Measurements from ENCODE around the gene BEND7.
"Not testable (repeated sequence)": the region's sequence is repeated elsewhere in the genome, so short reads cannot be mapped to it uniquely, and the experiment has no call there.

The BEND7 gene

DNA sequence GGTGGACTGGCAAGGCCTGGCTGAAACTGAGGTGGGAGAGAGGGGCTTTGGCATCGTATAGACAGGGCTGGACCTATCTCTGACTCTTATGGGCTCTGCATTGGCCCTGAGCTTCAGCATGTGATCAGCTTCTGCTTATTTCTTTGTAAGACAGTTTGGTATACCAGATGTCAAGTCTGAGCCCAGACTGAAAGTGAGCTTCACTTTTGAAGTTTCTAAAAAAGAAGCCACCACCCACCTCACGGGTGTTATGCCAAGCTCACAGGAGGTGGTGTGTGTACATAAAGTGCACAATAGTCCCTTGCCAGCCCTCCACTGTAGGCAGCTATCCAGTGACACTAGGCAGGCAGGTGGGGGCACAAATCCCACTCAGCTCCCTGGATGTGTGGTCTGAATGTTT lies 112.1 kb downstream of the BEND7 start:
- DNase-seq = no peak

DNA sequence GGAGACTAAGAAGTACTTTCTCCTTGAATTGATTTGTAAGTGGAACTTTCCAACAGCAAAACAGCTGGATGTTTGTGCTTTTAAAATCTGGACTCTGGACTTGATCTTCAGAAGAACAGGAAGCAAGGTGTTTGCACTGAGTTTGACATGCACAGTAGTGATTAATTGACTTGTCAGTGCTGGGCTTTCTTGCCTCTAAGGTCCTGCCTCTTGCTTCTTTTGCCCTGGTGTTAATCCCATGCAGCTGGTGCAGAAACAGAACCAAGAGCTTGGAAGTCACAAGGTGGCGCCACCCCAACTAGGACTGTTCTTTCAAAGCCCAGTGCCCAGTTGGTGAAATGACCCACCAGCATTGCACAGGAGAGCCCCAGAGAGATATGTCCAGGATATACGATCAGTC lies 114.0 kb downstream of the BEND7 start:
- DNase-seq = no peak

DNA sequence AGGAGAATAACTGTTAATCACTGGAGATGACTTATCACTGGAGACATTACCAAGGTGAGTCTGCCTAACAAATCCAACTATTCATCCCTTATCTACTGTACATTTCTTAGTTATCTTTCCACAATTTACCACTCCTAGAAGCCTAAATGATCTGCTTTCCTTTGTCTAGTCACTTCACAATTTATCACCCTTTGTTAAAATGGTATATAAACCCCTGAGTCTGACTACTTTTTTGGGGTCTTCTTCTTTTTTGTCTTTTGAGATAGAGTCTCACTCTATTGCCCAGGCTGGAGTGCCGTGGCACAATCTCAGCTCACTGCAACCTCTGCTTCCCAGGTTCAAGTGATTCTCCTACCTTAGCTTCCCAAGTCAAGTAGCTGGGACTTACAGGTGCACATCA lies 114.7 kb downstream of the BEND7 start:
- no peak for DNase-seq

DNA sequence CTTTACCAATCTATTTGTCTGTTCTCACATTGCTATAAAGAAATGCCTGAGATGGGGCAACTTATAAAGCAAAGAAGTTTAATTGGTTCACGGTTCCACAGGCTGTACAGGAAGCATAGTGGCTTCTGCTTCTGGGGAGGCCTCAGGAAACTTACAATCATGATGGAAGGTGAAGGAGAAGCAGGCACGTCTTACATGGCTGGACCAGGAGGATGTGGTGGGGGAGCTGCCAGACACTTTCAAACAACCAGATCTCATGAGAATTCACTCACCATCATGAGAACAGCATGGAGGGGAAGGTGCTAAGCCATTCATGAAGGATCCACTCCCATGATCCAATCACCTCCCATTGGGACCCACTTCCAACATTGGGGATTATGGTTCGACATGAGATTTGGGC lies 115.9 kb downstream of the BEND7 start:
- DNase-seq = no peak

DNA sequence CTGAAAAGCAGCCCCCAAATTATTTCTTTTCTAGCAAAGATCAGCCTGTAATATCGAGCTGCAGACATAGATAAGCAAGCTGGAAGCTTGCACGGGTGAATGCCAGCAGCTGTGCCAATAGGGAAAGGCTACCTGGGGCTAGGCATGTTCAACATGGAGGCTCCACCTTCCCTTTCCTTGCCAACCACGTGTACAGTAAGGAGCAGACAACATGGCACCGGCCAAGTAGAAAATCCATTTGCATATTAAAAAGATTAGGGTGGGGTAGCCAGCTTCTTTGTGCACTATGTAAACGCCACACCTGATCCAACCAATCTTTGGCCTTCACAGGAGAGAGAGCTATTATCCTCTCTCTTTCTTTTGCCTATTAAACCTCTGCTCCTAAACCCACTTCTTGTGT lies 124.0 kb downstream of the BEND7 start:
- DNase-seq = no peak

DNA sequence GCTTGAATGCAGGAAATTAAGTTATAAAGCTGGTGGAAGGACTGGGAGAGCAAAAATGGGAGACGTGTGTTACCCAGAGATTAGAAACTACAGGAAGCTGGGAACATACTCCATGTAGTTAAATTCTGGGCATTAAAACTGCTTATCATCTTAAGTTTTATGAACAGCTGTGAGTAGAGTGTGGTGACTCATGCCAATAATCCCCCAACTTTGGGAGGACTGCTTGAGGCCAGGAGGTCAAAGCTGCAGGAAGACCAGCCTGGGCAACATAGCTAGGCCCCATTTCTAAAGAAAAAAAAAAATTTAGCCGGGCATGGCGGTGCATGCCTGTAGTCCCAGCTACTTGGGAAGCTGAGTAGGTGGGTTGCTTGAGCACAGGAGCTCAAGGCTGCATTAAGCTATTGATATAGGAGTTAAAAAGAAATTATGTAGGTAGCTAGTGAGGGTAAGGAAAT lies 124.5 kb downstream of the BEND7 start:
- no peak for DNase-seq

DNA sequence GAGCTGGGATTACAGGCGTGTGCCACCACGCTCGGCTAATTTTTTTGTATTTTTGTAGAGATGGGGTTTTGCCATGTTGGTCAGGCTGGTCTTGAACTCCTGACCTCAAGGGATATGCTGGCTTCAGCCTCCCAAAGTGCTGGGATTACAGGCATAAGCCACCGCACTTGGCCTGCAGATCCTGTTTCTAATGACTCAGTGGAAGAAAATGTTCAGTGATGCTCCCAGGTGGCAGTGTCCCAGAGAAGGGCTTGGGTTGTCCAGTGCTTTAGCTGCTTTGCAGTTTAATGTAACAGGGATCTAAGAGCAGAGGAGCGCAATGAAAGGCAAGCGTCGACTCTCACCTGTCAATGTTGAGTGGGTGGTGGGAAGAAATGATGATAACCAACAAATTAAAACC lies 125.4 kb downstream of the BEND7 start:
- not testable (repeated sequence) for DNase-seq

DNA sequence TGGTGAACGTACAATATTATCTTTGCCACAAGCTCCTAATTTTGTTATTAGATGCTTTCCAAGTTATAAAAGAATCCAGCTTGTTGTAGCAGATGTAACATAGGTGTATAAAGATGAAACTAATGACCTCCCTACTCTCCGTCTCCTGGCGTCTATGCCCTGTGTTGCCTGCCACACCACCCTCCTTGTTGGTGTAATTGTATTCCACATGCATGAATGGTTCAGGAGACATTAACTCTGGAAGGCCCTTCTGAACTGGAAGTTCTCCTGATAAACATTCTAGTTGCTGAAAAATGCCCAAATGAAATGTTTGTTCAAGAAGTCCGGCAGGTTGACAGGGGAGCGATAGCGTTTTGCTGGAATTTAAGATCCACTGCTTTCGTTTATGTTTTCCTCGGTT lies 126.8 kb downstream of the BEND7 start:
- DNase-seq = no peak

DNA sequence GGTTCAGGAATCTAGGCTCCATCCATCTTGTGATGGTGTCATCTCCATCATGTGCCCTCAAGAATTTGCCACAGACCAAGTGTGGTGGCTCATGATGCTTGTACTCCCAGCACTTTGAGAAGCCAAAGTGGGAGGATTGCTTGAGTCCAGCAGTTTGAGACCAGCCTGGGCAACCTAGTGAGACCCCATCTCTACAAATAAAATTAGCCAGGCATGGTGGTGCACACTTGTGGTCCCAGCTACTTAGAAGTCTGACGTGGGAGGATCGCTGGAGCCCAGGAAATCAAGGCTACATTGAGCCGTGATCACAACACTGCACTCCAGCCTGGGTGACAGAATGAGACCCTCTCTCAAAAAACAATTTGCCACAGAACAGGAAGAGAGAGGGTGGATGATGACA lies 127.7 kb downstream of the BEND7 start:
- no peak for DNase-seq

DNA sequence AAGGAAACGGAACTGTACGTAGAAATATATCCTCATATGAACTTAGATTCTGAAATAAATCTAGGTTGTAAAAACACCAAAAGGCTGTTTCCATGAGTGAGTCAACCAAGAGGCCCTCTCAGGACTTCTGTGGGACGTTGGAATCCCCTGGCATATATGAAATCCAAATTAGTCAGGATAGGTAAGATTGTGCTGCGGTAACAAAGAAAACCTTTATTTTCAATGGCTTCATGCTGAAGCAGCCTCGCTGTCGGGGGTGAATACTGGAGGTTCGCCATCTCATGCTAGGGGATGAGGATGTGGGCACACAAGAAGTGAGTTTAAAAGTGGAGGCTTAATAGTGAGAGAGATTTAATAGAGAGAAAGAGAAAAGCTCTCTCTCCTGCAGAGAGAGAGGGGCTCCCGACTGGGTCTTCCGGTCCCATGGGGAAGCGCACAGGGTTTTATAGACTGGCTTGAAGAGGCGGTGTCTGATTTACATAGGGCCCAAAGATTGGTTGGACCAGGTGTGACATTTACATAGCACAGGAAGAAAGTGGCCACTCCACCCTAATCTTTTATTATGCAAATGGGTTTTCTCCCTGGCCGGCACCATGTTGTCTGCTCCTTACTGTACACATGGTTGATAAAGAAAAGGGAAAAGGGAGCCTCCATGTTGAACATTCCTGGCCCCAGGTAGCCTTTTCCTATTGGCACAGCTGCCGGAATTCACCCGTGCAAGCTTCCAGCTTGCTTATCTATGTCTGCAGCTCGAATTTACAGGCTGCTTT lies 128.4 kb downstream of the BEND7 start:
- DNase-seq = no peak

DNA sequence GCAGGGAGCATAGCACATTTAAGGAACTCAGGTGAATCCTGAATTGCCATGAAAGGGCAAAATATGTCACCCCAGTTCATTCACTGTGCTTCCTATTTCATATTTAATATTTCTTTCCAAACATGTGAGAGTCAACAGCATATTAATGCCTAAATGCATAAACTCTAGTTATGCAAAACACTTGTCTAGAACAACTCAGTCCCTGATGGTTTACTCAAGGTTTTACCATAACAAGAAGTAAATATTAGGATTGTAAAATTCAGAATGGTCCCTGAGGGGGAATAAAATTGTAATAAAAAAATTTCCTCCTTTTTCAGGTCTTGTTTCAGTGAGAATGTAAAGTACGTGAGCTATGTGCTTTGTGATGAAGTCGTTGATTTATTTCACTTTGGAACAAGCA lies 129.1 kb downstream of the BEND7 start:
- no peak for DNase-seq

DNA sequence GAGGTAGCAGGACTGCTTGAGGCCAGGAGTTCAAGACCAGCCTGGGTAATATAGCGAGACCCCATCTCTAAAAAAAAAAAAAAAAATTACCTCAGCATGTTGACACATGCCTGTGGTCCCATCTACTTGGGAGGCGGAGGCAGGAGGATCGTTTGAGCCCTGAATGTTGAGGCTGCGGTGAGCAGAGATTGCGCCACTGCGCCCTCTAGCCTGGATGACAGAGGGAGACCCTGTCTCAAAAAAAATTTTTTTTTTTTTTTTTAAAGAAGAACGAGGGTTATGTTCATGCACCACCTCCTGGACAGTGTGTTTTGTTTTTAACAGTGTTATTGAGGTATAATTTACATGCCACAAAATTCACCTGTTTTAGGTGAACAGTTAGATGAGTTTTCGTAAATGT lies 129.6 kb downstream of the BEND7 start:
- no peak for DNase-seq

DNA sequence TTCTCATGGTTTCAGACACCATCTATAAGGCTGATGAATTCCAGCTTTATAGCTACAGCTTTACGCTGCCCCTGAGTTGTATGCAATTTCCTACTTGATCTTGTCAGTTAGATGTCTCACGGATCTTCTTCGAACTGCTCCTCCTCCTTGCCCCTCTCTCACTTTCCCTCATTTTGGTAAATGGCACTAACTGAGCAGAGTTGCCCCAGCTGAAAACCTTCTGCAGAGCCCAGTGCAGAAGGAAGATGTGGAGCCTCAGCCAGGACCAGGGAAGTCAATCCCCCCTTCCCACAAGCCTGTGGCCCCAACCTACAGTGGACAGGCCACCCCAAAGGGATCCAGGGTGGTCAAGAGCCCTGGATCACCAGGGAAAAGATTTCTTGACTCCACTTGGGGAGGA lies 131.8 kb downstream of the BEND7 start:
- DNase-seq = no peak

DNA sequence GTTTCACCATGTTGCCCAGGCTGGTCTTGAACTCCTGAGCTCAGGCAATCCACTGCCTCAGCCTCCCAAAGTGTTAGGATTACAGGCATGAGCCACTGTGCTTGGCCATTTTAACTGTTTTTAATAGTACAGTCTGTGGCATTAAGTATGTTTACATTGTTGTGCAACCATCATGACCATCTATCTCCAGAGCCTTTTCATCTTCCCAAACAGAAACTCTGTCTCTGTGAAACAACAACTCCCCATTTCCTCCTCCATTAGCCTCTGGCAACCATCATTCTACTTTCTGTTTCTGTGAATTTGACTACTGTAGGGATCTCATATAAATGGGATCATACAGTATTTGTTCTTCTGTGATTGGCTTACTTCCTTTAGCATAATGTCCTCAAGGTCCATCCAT lies 132.4 kb downstream of the BEND7 start:
- DNase-seq = no peak

DNA sequence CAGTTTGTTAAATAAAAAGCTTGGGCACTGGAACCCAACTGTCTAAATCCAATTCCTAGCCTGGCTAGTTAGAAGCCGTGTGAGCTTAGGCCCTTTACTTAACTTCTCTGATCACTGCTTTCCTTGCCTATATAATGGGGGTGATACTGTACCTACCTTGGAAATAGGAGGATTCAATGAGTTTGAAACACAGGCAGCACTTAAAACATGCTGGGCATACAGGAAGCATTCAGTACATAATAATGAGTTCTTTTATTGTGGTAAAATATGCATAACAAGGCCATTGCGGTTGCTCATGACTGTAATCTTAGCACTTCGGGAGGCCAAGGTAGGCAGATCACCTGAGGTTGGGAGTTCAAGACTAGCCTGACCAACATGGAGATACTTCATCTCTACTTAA lies 133.3 kb downstream of the BEND7 start:
- no peak for DNase-seq

DNA sequence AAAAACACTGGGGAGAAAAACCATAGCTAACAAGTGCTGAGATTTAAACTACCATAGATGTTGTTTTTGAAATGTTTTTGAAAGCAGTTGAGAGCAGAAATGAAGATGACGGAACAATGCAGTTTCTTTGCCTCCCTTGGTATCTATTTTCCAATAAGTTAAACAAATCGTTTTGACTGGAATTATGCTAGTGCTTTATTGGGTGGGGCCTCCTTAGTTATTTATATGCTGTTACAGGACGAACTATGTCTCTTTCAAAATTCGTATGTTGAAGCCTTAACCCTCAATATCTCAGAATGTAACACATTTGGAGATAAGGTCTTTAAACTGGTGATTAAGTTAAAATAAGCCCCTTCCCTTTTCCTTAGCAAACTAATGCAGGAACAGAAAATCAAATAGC lies 135.2 kb downstream of the BEND7 start:
- no peak for DNase-seq

DNA sequence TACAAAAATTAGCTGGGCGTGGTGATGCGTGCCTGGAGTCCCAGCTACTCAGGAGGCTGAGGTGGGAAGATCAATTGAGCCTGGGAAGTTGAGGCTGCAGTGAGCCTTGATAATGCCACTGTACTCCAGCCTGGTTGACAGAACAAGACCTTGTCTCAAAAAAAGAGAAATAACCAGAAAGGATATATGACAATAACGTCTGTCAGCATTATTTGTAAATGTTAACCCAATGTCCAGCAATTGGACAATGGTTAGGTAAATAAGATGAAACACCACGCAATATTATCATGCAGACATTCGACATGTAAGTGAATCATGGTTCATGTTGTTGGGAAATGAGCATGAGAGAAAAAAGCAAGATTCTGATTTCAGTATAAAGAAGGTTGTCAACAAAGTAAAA lies 136.1 kb downstream of the BEND7 start:
- DNase-seq = no peak

All from stimulated activated naive CD4-positive, alpha-beta T cell (primary cell).